ENCODE measurements around the gene CAB39.

CAB39 gene

GRCh38 chr2:230711224-230711623, 1.4 kb upstream of the CAB39 start:
- no peak overlapping the region for H3K4me3 ChIP-seq (ENCODE audit: low read length)
- no peak for DNase-seq (ENCODE audit: low read depth)
- no peak for TF ChIP-seq CTCF (IDR thresholded peaks at IDR 0.05; ENCODE audit: insufficient read depth, low read depth, low read length, missing control alignments)

- no peak for TF ChIP-seq CTCF (IDR thresholded peaks at IDR 0.05; ENCODE audit: insufficient read depth, low read depth, low read length, missing control alignments)
- peak overlapping the region; percentile 88 for H3K4me3 ChIP-seq (ENCODE audit: low read length)
- peak; percentile 63 for DNase-seq (ENCODE audit: low read depth)
Measured at GRCh38 chr2:230713331-230714135, 891 bp downstream of the CAB39 start.

- DNase-seq (ENCODE audit: low read depth): peak; percentile 82
- TF ChIP-seq CTCF (IDR thresholded peaks at IDR 0.05; ENCODE audit: insufficient read depth, low read depth, low read length, missing control alignments): no peak
- H3K4me3 ChIP-seq (ENCODE audit: low read length): peak overlapping the region; percentile 88
Measured at GRCh38 chr2:230714136-230714480, 1.5 kb downstream of the CAB39 start.

GRCh38 chr2:230715201-230715600, 2.6 kb downstream of the CAB39 start:
- no peak for DNase-seq (ENCODE audit: low read depth)
- no peak for TF ChIP-seq CTCF (IDR thresholded peaks at IDR 0.05; ENCODE audit: insufficient read depth, low read depth, low read length, missing control alignments)
- no peak overlapping the region for H3K4me3 ChIP-seq (ENCODE audit: low read length)

- no peak for TF ChIP-seq CTCF (IDR thresholded peaks at IDR 0.05; ENCODE audit: insufficient read depth, low read depth, low read length, missing control alignments)
- H3K4me3 ChIP-seq (ENCODE audit: low read length): no peak overlapping the region
- DNase-seq (ENCODE audit: low read depth): no peak
Measured at GRCh38 chr2:230716588-230716987, 3.9 kb downstream of the CAB39 start.

- H3K4me3 ChIP-seq (ENCODE audit: low read length): no peak overlapping the region
- no peak for TF ChIP-seq CTCF (IDR thresholded peaks at IDR 0.05; ENCODE audit: insufficient read depth, low read depth, low read length, missing control alignments)
- no peak for DNase-seq (ENCODE audit: low read depth)
Measured at GRCh38 chr2:230717600-230717999, 5.0 kb downstream of the CAB39 start.

GRCh38 chr2:230719340-230719739, 6.7 kb downstream of the CAB39 start:
- no peak for DNase-seq (ENCODE audit: low read depth)
- H3K4me3 ChIP-seq (ENCODE audit: low read length): no peak overlapping the region
- TF ChIP-seq CTCF (IDR thresholded peaks at IDR 0.05; ENCODE audit: insufficient read depth, low read depth, low read length, missing control alignments): no peak
